Kidney (tissue), 2 donors: ENCODE measurements around the gene ELOB. TPM values are rescaled to one million over a fixed set of nuclear protein-coding genes. Genes with fewer than 3 reads are reported as not detected.

Experiments used
- polyA plus RNA-seq: library from polyadenylated mRNA; stranded (reverse); fragments of 350-450 nt; fragmentation: Illumina TruSeq; extraction: RNeasy Lipid Tissue Mini Kit (QIAGEN cat#74804); gene quantifications from one replicate; pipeline ENCODE4 v1.2.3, GENCODE V29; 2014; ENCODE audit warnings: low read depth, low replicate concordance; ENCODE audit not compliant: insufficient read depth
- total RNA-seq: library from RNA; stranded (reverse); fragmentation: NEBNext Ultra II Directional; extraction: Animal tissue kit (Norgen Biotek cat#: 25700); gene quantifications from one replicate; pipeline ENCODE4 v1.2.1, GENCODE V29; 2021
- donor health status: DM: yes; HTN: yes; CAD: no.

ELOB gene
- total and polyA plus RNA-seq, 2 donors from 2014 or later, result 226 to 836 TPM

Other genes with a start within 250 kb of the ELOB start
- gene CEMP1, start 245.9 kb downstream of the ELOB start, total RNA-seq, result 0.54 TPM
- not detected for gene CEMP1, start 245.9 kb downstream of the ELOB start, polyA plus RNA-seq
- gene PDPK1, start 239.3 kb downstream of the ELOB start, total RNA-seq, result 52.3 TPM
- gene PDPK1, start 239.3 kb downstream of the ELOB start, polyA plus RNA-seq, result 14.3 TPM
- gene KCTD5, start 94.8 kb downstream of the ELOB start, total RNA-seq, result 19.9 TPM
- 12.8 TPM for gene KCTD5, start 94.8 kb downstream of the ELOB start, polyA plus RNA-seq
- 2.1 TPM for gene PRSS27, start 57.1 kb downstream of the ELOB start, total RNA-seq
- gene PRSS27, start 57.1 kb downstream of the ELOB start, polyA plus RNA-seq, result 0.41 TPM
- 621 TPM for gene SRRM2, start 24.6 kb downstream of the ELOB start, total RNA-seq
- gene SRRM2, start 24.6 kb downstream of the ELOB start, polyA plus RNA-seq, result 386 TPM
- not detected for gene PRSS33, start 10.3 kb upstream of the ELOB start, total RNA-seq
- gene PRSS33, start 10.3 kb upstream of the ELOB start, polyA plus RNA-seq, result not detected
- not detected for gene PRSS41, start 21.2 kb upstream of the ELOB start, total RNA-seq
- gene PRSS41, start 21.2 kb upstream of the ELOB start, polyA plus RNA-seq, result not detected
- 0.54 TPM for gene PRSS21, start 40.0 kb upstream of the ELOB start, total RNA-seq
- gene PRSS21, start 40.0 kb upstream of the ELOB start, polyA plus RNA-seq, result not detected
- 0.98 TPM for gene ZG16B, start 53.0 kb upstream of the ELOB start, total RNA-seq
- gene ZG16B, start 53.0 kb upstream of the ELOB start, polyA plus RNA-seq, result 0.69 TPM
- gene PRSS22, start 80.9 kb upstream of the ELOB start, total RNA-seq, result 30.8 TPM
- gene PRSS22, start 80.9 kb upstream of the ELOB start, polyA plus RNA-seq, result 11.0 TPM
- gene FLYWCH2, start 105.9 kb upstream of the ELOB start, total RNA-seq, result 31.3 TPM
- gene FLYWCH2, start 105.9 kb upstream of the ELOB start, polyA plus RNA-seq, result 52.5 TPM
- gene FLYWCH1, start 134.7 kb upstream of the ELOB start, total RNA-seq, result 36.8 TPM
- 24.5 TPM for gene FLYWCH1, start 134.7 kb upstream of the ELOB start, polyA plus RNA-seq
- not detected for gene KREMEN2, start 187.0 kb upstream of the ELOB start, total RNA-seq
- not detected for gene KREMEN2, start 187.0 kb upstream of the ELOB start, polyA plus RNA-seq
- gene PAQR4, start 192.1 kb upstream of the ELOB start, total RNA-seq, result 5.9 TPM
- 3.5 TPM for gene PAQR4, start 192.1 kb upstream of the ELOB start, polyA plus RNA-seq
- 2.2 TPM for gene PKMYT1, start 203.2 kb upstream of the ELOB start, total RNA-seq
- 0.97 TPM for gene PKMYT1, start 203.2 kb upstream of the ELOB start, polyA plus RNA-seq
- 0.60 TPM for gene CLDN9, start 235.6 kb upstream of the ELOB start, total RNA-seq
- gene CLDN9, start 235.6 kb upstream of the ELOB start, polyA plus RNA-seq, result not detected
- 0.47 TPM for gene CLDN6, start 240.9 kb upstream of the ELOB start, total RNA-seq
- gene CLDN6, start 240.9 kb upstream of the ELOB start, polyA plus RNA-seq, result not detected
- 114 TPM for gene TNFRSF12A, start 243.1 kb upstream of the ELOB start, total RNA-seq
- 87.3 TPM for gene TNFRSF12A, start 243.1 kb upstream of the ELOB start, polyA plus RNA-seq
- 61.3 TPM for gene HCFC1R1, start 246.7 kb upstream of the ELOB start, total RNA-seq
- 332 TPM for gene HCFC1R1, start 246.7 kb upstream of the ELOB start, polyA plus RNA-seq
- 26.1 TPM for gene THOC6, start 246.8 kb upstream of the ELOB start, total RNA-seq
- 21.2 TPM for gene THOC6, start 246.8 kb upstream of the ELOB start, polyA plus RNA-seq